Effector CD4-positive, alpha-beta T cell (primary cell): ENCODE measurements around the gene FOXC1.

Source experiments
- DNase-seq: peaks from one replicate; pipeline ENCODE4 v3.0.0-alpha.2; 2020

FOXC1 gene

GRCh38 chr6:1600063-1600763 lies 9.5 kb upstream of the FOXC1 start:
- no peak for DNase-seq

GRCh38 chr6:1600764-1601157 lies 9.0 kb upstream of the FOXC1 start:
- no peak for DNase-seq

- no peak for DNase-seq
Measured at GRCh38 chr6:1601158-1602048, 8.3 kb upstream of the FOXC1 start.

GRCh38 chr6:1602049-1602713 lies 7.5 kb upstream of the FOXC1 start:
- no peak for DNase-seq

GRCh38 chr6:1603708-1604107 lies 6.0 kb upstream of the FOXC1 start:
- DNase-seq, result no peak

GRCh38 chr6:1604158-1605003 lies 5.3 kb upstream of the FOXC1 start:
- DNase-seq, result peak; percentile 52

GRCh38 chr6:1605004-1605892 lies 4.5 kb upstream of the FOXC1 start:
- no peak for DNase-seq

- DNase-seq, result no peak
Measured at GRCh38 chr6:1605893-1606779, 3.6 kb upstream of the FOXC1 start.

- no peak for DNase-seq
Measured at GRCh38 chr6:1606780-1607515, 2.8 kb upstream of the FOXC1 start.

GRCh38 chr6:1607516-1608221 lies 2.0 kb upstream of the FOXC1 start:
- no peak for DNase-seq

- no peak for DNase-seq
Measured at GRCh38 chr6:1608222-1609040, 1.3 kb upstream of the FOXC1 start.

- DNase-seq, result no peak
Measured at GRCh38 chr6:1609041-1609647, 571 bp upstream of the FOXC1 start.

GRCh38 chr6:1610497-1611321 lies 994 bp downstream of the FOXC1 start:
- DNase-seq, result no peak

GRCh38 chr6:1611322-1611571 lies 1.5 kb downstream of the FOXC1 start:
- no peak for DNase-seq

GRCh38 chr6:1611572-1612298 lies 2.0 kb downstream of the FOXC1 start:
- no peak for DNase-seq

- DNase-seq, result no peak
Measured at GRCh38 chr6:1612299-1612973, 2.7 kb downstream of the FOXC1 start.
